ENCODE results near the gene POTEJ. TPM values are rescaled to one million over a fixed set of nuclear protein-coding genes. Genes with fewer than 3 reads are reported as not detected.
"Not testable (repeated sequence)": the region's sequence is repeated elsewhere in the genome, so short reads cannot be mapped to it uniquely, and the experiment has no call there.

POTEJ gene
- total and polyA plus RNA-seq, 9 donors: 0.11 to 0.12 TPM; not detected in 7

GRCh38 chr2:130609002-130609920, 2.0 kb upstream of the POTEJ start:
- H3K36me3 ChIP-seq; DNase-seq; H3K4me1 ChIP-seq (ENCODE audit: insufficient read depth); H3K27ac ChIP-seq; intact Hi-C loops (cut with DNase I); H3K27me3 ChIP-seq; H3K4me3 ChIP-seq; H3K9me3 ChIP-seq: not testable (repeated sequence)
- 38 to 60% (median 39%) methylated on average over 5 to 8 of the region's 28 CpGs for WGBS, 3 donors

GRCh38 chr2:130610486-130610885, 754 bp upstream of the POTEJ start:
- H3K9me3 ChIP-seq; H3K4me3 ChIP-seq; DNase-seq; H3K27me3 ChIP-seq; intact Hi-C loops (cut with DNase I); H3K27ac ChIP-seq; H3K4me1 ChIP-seq (ENCODE audit: insufficient read depth); H3K36me3 ChIP-seq: not testable (repeated sequence)
- 92 to 95% (median 94%) methylated on average over 13 of the region's 15 CpGs for WGBS, 3 donors

GRCh38 chr2:130628784-130629475, 17.7 kb downstream of the POTEJ start:
- H3K27me3 ChIP-seq; intact Hi-C loops (cut with DNase I); H3K4me1 ChIP-seq (ENCODE audit: insufficient read depth); DNase-seq; H3K36me3 ChIP-seq; H3K9me3 ChIP-seq; H3K4me3 ChIP-seq; H3K27ac ChIP-seq: not testable (repeated sequence)
- 82 to 88% (median 86%) methylated on average over 9 of the region's 10 CpGs for WGBS, 3 donors

GRCh38 chr2:130638973-130639372, 27.7 kb downstream of the POTEJ start:
- H3K4me3 ChIP-seq; DNase-seq; H3K36me3 ChIP-seq; H3K4me1 ChIP-seq (ENCODE audit: insufficient read depth); H3K9me3 ChIP-seq; H3K27me3 ChIP-seq; intact Hi-C loops (cut with DNase I); H3K27ac ChIP-seq: not testable (repeated sequence)
- 62 to 75% (median 75%) methylated on average over 2 of the region's 2 CpGs for WGBS, 3 donors

GRCh38 chr2:130641688-130642087, 30.4 kb downstream of the POTEJ start:
- H3K4me3 ChIP-seq; H3K9me3 ChIP-seq; H3K27ac ChIP-seq; intact Hi-C loops (cut with DNase I); DNase-seq; H3K27me3 ChIP-seq; H3K36me3 ChIP-seq; H3K4me1 ChIP-seq (ENCODE audit: insufficient read depth): not testable (repeated sequence)
- 44 to 47% (median 44%) methylated on average over 4 of the region's 4 CpGs for WGBS, 3 donors

GRCh38 chr2:130649285-130649684, 38.0 kb downstream of the POTEJ start:
- H3K9me3 ChIP-seq; H3K27ac ChIP-seq; intact Hi-C loops (cut with DNase I); DNase-seq; H3K4me1 ChIP-seq (ENCODE audit: insufficient read depth); H3K36me3 ChIP-seq; H3K4me3 ChIP-seq; H3K27me3 ChIP-seq: not testable (repeated sequence)
- 18 to 50% (median 46%) methylated on average over 1 of the region's 1 CpG for WGBS, 3 donors

GRCh38 chr2:130664506-130664905, 53.3 kb downstream of the POTEJ start:
- 84 to 88% (median 85%) methylated on average over 4 to 6 of the region's 6 CpGs for WGBS, 3 donors
- intact Hi-C loops (cut with DNase I); H3K36me3 ChIP-seq: not testable (repeated sequence)

GRCh38 chr2:130665596-130665995, 54.4 kb downstream of the POTEJ start:
- not testable (repeated sequence) for H3K36me3 ChIP-seq; H3K4me1 ChIP-seq (ENCODE audit: insufficient read depth)

More at GRCh38 chr2:130664506-130664905, 53.3 kb downstream of the POTEJ start:
- not testable (repeated sequence) for H3K9me3 ChIP-seq; DNase-seq; H3K27ac ChIP-seq; H3K4me3 ChIP-seq; H3K27me3 ChIP-seq; H3K4me1 ChIP-seq (ENCODE audit: insufficient read depth)

GRCh38 chr2:130667516-130667915, 56.3 kb downstream of the POTEJ start:
- WGBS, 3 donors: 90 to 93% (median 92%) methylated on average over 9 to 10 of the region's 10 CpGs
- H3K4me1 ChIP-seq (ENCODE audit: insufficient read depth); H3K27ac ChIP-seq; H3K4me3 ChIP-seq; H3K27me3 ChIP-seq; intact Hi-C loops (cut with DNase I); DNase-seq; H3K9me3 ChIP-seq; H3K36me3 ChIP-seq: not testable (repeated sequence)

More at GRCh38 chr2:130665596-130665995, 54.4 kb downstream of the POTEJ start:
- H3K27ac ChIP-seq; H3K9me3 ChIP-seq; H3K4me3 ChIP-seq; H3K27me3 ChIP-seq; DNase-seq; intact Hi-C loops (cut with DNase I): not testable (repeated sequence)
- WGBS, 3 donors: 83 to 96% (median 90%) methylated on average over 5 of the region's 5 CpGs

- H3K4me1 ChIP-seq (ENCODE audit: insufficient read depth); H3K9me3 ChIP-seq; H3K4me3 ChIP-seq; H3K36me3 ChIP-seq; H3K27ac ChIP-seq; DNase-seq; H3K27me3 ChIP-seq; intact Hi-C loops (cut with DNase I): not testable (repeated sequence)
- 90 to 91% (median 91%) methylated on average over 7 to 13 of the region's 13 CpGs for WGBS, 3 donors
Observed at GRCh38 chr2:130670026-130670745, 58.9 kb downstream of the POTEJ start.

GRCh38 chr2:130692041-130692770, 81.0 kb downstream of the POTEJ start:
- H3K27ac ChIP-seq; DNase-seq; H3K4me1 ChIP-seq (ENCODE audit: insufficient read depth); intact Hi-C loops (cut with DNase I); H3K27me3 ChIP-seq; H3K9me3 ChIP-seq; H3K36me3 ChIP-seq; H3K4me3 ChIP-seq: not testable (repeated sequence)
- 33 to 55% (median 50%) methylated on average over 18 to 23 of the region's 35 CpGs for WGBS, 3 donors
